ENCODE measurements around the gene NEUROD6.

The NEUROD6 gene

GRCh38 chr7:31327071-31327470 lies 13.5 kb downstream of the NEUROD6 start:
- DNase-seq: no peak

- no peak for DNase-seq
Observed at GRCh38 chr7:31326416-31326815, 14.1 kb downstream of the NEUROD6 start.

- DNase-seq: no peak
Observed at GRCh38 chr7:31323101-31323500, 17.4 kb downstream of the NEUROD6 start.

DNA sequence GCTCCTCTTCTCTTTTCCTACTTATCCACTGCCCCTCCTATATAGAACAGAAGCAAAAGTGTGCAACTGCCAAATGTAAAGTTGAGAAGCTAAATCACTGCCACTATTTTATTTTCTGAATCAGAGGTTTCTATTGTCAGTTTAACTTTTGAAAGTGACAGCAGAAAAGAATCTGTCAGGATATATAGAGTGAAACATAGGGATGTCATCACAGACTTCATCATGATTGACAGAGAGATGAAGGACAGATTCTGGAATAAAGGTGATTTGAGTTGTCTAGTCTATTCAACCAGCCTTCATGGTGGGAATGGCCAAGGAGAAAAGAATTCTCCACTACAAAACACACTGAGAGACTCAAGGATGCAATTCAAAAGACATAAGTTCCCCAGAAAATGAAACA lies 19.9 kb downstream of the NEUROD6 start:
- no peak for DNase-seq

- no peak for DNase-seq
Observed at GRCh38 chr7:31318313-31318712, 22.2 kb downstream of the NEUROD6 start.

DNA sequence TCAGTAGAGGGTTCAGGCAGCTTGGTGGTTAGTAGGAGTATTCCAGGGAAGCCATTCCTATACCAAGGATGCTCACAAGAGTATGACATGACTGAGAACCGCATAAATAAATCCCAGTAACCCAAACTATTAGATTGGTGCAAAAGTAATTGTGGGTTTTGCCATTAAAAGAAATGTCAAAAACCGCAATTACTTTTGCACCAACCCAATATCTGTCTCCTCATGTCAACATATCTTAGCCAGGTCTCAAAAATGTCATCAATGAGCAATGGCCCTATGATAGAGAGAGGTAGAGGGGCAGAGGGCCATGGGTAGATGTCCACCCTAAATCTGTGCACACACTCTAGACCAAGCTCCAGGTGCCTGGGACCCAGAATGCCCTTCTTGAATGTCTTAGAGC lies 23.6 kb downstream of the NEUROD6 start:
- no peak for DNase-seq

GRCh38 chr7:31315758-31316157 lies 24.8 kb downstream of the NEUROD6 start:
- no peak for DNase-seq

DNA sequence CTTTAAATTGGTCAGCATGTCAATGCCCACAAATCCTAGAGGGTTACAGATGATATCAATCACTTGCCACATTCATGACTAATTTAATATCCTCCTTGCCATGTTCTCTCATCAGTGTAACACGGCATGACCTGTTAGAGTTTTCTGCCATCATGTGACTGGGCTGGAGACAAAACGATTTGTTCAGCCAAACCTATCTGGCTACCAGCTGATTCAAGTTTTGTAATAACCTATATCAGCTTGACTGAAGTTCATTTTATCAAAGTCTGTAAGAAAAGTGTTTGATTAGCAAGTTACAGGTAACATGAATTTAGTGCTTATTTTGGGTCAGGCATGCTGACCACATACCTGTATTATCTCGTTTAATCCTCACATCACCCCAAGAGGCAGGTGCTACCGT lies 25.7 kb downstream of the NEUROD6 start:
- DNase-seq: no peak

DNA sequence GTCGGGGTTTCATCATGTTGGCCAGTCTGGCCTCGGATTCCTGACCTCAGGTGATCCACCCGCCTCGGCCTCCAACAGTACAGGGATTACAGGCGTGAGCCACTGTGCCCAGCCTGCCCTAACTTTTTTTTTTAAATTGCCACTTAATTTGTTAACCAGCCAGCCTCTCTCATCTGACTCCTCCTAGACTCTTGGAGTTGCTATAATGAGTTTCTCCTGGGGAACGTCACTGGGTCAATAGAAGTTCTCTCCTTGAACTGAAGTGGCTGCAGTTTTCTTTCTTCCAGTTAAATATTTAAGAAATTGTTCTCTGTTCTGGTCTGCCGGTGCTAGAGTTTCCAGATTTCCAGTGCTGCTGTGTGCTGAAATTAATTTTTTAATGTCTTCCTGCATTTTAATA lies 27.6 kb downstream of the NEUROD6 start:
- DNase-seq: no peak

- no peak for DNase-seq
Observed at GRCh38 chr7:31311552-31311951, 29.0 kb downstream of the NEUROD6 start.

DNA sequence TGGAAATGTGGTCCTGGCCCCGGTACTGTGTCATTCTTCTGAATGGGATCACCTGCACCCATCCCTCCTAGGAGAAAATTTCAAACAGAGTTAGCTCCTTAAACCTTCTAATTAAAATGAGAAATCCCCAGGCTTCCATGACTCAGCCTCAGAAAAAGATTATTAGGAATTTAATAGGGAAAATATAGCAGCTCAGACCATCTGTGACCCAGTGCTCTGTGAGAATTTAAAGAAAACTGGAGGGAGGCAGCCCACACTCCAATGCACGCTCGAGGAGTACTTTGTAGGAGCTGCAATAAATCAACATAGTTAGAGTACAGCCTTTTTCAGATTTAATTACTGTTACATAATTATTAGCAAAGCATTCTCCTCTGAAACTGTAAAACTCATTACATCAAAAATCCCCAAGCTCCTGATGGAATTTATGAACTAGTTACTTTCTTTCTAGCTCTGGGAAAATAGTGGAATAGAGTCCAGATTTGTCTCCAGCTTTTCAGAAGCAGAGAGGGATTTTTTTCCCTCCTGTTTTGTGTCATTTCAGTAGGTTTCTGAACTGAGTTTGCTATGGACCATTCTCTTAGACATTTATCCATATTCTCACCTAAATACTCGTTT lies 30.1 kb downstream of the NEUROD6 start:
- no peak for DNase-seq

DNA sequence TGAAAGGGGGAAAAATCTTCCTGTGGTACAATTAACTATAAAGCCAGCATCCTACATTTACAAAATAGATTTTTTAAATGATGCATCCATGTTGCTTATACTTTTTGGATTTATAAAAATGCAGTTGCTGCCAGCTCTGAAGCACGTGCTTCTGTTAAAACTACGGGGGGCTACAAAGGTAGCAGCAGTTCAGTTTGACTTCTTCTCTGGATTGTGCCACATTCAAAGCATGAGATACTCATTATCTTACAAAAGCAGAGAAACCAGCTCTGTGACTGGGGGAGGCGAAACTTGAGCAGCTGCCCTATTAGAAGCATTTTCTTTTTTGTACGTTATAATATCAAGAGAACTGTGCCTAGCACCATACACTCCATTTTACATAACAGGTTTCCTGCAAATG lies 31.1 kb downstream of the NEUROD6 start:
- DNase-seq: no peak

DNA sequence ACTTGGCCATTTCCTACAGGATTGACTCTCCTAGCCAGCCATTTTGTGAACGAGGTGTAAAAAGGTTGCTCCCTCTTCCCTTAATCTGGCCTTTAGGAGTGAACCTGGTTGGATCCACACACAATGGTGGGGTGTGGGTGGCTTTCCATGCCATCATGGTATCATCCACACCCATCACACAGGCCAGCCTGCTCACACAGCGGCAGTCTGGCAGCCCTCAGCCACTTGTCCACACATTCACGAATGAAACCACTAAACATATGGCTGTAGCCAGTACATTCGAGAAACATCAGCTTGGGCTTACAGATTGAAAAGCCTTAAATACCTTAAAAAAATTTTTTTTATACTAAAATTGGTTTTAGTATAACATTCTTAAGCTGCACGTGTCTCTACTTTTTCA lies 31.9 kb downstream of the NEUROD6 start:
- no peak for DNase-seq

GRCh38 chr7:31307972-31308371 lies 32.6 kb downstream of the NEUROD6 start:
- DNase-seq: no peak

DNA sequence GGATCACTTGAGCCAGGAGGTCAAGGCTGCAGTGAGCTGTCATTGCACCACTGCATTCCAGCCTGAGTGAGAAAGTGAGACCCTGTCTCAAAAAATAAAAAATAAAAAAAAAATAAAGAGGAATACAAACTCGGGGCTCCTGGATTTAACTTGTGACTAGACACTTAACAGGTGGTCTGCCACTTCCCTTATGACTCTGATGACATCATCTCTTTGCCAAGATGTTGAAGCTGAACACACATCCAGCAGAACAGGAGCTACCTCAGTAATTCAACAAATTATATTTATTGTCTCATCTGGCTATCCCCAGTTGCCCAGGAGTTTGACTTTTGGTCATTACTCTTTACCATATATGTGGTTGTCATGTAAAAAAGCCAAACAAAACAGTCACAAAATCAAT lies 35.3 kb downstream of the NEUROD6 start:
- no peak for DNase-seq

- no peak for DNase-seq
Observed at GRCh38 chr7:31304446-31304845, 36.1 kb downstream of the NEUROD6 start.

DNA sequence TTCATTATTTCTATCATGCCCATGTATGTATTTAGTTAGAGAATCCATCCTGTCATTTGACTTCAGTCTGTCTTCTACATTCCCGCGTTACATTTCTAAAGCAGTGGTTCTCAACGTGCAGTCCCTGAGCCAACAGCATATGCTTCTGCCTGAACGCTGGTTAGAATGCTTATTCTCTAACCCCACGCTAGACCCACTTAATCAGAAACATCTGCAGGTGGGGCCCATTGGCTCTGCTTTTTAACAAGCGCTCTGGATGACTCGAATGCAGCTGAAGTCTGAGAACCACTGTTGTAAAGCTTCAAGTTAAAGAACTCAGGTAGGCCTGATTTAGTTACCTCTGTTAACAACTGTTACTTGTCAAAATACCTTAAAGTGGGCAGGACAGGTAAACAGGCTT lies 38.2 kb downstream of the NEUROD6 start:
- DNase-seq: no peak

GRCh38 chr7:31299336-31299735 lies 41.2 kb downstream of the NEUROD6 start:
- no peak for DNase-seq

DNA sequence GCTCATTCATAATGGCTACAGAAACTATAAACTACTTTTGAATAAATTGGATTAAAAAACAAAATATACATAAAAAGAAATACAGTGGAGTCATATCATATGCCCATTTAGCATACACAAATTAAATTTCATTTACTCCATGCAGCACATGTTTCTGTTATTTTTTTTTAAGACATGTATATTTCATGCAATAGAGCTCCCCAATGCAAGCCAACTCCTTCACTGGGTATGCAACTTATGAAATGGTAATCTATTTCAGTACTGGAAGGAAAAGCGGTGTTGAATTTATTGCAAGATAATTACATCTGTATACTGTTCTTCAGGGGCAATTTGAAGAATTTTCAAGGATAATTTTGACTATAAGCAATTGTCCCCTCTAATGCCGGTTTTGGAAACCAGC lies 49.9 kb downstream of the NEUROD6 start:
- no peak for DNase-seq

Measured in RPMI8226 (cell line).